Stomach (tissue), 4 donors: ENCODE data around the gene PALM2AKAP2.

Source experiments
- CTCF ChIP-seq, 7 experiments: fragments of 450-650 bp in 4 of 7; fragments of 200-600 bp in 3 of 7; sonication (generic) in 3 of 7; IDR thresholded peaks; one replicate each; pipeline ENCODE4 v1.5.1; 2016 to 2019; ENCODE audit warnings: antibody characterized with exemption in 7 of 7, control low read depth in 2 of 7, mild to moderate bottlenecking in 1 of 7
- POLR2A ChIP-seq, 4 donors: fragments of 450-650 bp; IDR thresholded peaks; one replicate each; pipeline ENCODE4 v1.6.1; 2016; ENCODE audit warnings: antibody characterized with exemption in 4 of 4, control low read depth in 2 of 4, mild to moderate bottlenecking in 1 of 4, moderate library complexity in 1 of 4

DNA sequence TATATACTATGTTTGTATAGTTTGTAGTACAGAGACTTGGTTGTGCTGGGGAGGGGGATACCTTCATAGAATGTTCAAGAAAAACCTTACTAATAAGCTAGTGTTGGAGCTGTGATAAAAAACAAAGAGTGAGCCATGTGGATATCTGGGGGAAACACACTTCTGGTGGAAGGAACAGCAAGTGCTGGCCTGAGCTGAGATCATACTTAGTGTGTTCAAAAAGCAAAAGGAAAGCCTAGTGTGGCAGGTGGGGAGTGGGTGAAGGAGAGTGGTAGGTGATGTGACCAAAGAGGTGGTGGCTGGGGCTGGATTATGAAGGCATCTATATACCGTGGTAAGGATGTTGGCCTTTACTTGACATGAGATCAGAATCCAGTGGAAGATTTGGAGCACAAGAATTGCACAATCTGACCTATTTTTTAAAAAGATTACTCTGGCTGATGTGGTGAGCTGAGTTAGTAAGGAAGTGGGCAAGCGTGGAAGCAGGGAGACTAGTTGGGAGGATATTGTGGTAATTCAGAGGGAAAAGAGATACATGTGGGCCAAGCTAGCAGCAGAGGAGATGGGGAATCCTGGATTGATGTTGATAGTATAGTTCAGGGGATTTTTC, 26.6 kb downstream of the PALM2AKAP2 start:
- no peak for TF ChIP-seq POLR2A (IDR thresholded peaks at IDR 0.05)
- TF ChIP-seq CTCF (IDR thresholded peaks at IDR 0.05): no peak
